NCI-H146 treated with DMSO at 0.1 percent for 48 hours (cell line): ENCODE measurements around the gene PSMD13.
"Not testable (repeated sequence)": the region's sequence is repeated elsewhere in the genome, so short reads cannot be mapped to it uniquely, and the experiment has no call there.

ENCODE experiments used
- DNase-seq: peaks from one replicate; lab custom pipeline; 2025; ENCODE audit not compliant: unreplicated experiment; lab: John Stamatoyannopoulos, UW

The PSMD13 gene

GRCh38 chr11:236774-237767, at the start of gene PSMD13:
Gene PSMD13, plus strand, starts transcription at chr11:236976. Its CDS starts 74 bp downstream, at chr11:237050.
- DNase-seq, result peak; percentile 60

GRCh38 chr11:189200-189783, 47.5 kb upstream of the PSMD13 start:
- not testable (repeated sequence) for DNase-seq

GRCh38 chr11:189843-190311, 46.9 kb upstream of the PSMD13 start:
- not testable (repeated sequence) for DNase-seq

DNA sequence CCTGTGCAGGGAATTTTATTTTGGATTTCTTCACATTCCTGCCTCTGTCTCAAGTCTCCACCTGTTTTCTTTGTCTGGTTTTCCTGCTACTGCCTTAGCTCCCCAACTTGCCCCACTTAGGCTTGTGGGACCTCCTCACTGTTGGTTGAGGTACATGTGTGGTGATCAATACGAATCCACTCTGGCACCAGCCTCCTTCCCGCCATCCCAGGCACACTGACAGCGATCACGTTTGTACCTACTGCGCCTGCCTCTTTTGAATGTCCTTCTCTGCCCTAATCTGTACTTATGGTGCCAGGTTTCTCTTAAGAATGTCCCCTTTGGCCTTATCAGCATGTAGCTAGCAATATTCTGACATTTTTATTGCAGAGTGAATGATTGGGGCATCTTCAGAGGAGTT, 46.2 kb upstream of the PSMD13 start:
- DNase-seq, result not testable (repeated sequence)

DNA sequence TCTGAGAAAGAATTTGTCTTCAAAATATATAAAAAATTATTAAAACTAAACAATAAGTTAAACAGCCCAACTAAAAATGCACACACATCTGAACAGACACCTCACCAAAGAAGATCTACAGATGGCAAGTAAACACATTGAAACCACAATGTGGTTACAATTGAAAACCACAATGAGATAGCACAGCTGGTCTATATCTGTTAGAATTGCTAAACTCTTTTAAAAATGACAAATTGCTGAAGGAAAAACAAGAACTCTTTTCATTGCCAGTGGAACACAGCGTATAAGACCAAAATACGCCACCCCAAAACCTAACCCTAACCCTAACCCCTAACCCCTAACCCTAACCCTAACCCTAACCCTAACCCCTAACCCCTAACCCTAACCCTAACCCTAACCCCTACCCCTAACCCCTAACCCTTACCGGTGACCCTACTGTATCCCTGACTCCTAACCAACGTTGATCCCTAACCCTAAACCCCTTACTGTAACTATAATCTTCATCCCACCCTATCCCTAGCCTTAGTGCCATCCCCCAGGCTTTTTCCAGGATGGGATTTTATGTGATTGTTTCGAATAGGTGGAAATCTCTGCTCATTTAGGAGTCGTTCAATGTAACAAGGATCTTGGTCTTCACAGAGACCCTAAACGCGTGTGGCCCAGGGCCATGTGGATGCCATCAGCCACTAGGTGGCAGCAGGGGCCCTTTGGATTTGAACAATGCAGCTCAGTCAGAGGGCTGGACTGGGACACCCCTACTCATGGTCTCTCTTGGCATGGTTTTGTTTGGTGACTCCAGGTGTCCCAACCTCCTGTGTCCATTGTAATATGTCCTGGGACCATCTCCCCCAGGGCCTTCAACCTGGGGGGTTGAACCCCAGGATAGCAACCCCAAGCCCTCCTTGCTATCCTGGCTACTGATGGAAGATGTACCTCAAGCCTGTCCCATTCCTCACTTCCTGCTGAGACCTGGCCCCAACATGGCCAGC, 45.0 kb upstream of the PSMD13 start:
- DNase-seq, result not testable (repeated sequence)

DNA sequence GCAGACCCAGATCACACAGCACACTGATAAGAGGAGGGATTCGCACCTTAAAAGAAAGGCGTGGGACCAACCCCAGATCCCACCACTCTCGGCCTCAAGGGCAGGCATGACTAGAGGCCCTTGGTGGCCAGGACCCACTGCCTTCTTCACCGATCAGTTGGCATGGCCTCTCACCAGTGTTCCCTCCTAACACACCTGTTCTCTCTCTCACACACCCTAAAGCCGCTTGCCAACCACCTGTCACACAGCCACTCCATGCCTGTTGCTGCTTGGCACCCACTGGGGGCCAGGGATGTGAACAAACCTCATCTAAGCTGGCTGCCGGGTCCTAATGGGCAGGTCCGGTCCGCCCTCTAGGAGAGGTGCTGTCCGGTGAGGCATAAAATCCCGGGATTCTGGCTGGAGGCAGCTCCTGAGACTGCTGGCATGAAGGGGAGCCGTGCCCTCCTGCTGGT, 44.1 kb upstream of the PSMD13 start, which contains the start of gene SCGB1C1:
Gene SCGB1C1 (plus strand): TSS at position 405 of the 455 bp plus-strand sequence. CDS start 22 bp downstream, at position 427.
- not testable (repeated sequence) for DNase-seq

DNA sequence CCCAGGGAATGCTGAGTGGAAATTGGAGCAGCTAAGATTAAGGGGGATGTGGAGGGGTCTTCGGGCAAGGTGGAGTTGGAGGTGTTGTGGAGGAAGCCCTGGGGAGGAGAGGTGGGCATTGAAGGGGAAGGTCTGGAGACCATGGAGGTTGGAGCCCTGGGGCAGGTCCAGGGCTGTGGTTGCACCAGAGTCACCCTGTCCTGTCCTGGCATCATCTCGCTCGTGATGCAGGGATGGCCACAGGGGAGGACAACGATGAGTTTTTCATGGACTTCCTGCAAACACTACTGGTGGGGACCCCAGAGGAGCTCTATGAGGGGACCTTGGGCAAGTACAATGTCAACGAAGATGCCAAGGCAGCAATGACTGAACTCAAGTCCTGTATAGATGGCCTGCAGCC, 43.3 kb upstream of the PSMD13 start:
- not testable (repeated sequence) for DNase-seq

DNA sequence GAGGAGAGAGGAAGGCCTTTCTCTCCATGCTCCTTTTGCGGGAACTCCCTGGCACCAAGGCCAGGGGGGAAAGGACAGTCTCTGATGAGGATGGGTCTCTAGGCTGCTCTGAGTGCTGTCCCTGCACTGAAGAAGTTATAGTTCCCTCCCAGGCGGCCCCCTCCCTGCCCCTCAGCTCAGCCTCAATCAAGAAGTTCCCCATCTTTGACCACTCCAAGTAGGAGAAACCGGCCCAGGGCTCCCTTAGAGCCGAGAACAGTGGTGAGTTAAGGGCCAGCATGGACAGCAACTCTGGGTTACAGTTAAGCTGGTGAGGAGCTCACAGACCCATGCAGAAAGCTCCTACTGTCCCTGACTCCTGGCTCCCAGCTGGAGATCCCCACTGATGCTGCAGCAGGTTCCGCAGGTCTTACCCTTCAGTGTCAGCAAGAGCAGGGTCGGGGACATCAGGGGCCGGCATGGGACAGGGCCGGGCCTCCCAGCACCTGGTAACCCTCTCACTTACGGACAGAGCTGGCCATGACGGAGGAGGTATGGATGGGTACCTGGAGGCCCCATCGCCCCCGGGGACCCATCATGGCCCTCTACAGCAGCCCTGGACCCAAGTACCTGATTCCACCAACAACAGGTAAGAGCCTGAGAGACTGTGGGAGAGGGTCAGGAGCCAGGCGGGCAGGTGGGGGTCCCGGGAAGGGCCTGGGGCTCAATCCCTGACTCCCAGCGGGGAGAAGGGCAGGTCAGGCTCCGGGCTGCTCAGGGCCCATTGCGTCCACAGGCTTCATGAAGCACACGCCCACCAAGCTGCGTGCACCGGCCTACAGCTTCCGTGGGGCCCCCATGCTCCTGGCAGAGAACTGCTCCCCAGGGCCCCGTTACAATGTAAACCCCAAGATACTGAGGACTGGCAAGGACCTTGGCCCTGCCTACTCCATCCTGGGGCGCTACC, 39.7 kb upstream of the PSMD13 start:
- DNase-seq, result no peak

DNA sequence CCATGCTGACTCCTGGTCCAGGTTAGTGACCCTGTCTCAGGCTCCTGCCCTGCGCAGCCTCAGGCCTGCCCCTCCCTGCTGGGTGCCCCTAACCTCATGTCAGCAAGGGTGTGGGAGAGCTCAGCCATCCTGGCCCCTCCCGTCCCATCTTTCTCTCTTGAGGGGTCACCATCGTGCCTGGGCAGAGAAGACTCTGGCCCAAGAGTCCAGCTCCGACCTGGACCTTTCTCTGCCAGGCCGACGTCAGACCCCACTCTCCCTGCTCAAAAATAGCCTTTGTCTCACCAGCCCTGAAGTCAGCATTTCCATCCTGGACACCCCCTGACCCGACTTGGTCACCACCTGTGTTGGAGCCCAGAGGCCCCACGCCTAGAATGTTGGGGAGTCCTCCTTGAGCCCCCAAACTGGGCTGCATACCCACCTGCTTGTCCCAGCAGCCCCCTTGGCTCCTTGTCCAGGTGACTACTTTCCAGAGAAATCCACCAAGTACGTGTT, 39.0 kb upstream of the PSMD13 start:
- no peak for DNase-seq

DNA sequence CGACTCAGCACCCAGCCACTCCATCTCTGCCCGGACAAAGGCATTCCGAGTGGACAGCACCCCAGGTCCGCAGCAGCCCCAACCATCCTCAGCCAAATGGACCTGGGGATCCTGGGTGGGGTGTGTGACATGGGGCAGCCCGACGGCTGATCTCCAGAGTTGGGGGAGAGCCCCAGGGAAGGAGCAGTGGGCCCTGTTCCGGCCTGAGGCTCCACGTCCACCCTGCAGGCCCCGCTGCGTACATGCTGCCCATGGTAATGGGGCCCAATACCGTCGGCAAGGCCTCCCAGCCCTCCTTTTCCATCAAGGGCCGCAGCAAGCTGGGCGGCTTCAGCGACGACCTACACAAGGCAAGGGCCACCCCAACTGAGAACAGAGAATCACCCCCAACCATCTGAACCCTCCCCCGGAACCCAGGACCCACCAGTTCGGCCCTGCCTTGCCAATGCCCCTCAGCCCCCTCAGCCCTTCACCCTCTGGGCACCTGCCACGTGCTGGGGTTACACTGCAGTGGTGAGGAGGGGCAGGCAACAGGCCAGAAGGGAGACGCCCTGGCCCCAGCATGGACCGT, 38.5 kb upstream of the PSMD13 start:
- DNase-seq, result no peak

DNA sequence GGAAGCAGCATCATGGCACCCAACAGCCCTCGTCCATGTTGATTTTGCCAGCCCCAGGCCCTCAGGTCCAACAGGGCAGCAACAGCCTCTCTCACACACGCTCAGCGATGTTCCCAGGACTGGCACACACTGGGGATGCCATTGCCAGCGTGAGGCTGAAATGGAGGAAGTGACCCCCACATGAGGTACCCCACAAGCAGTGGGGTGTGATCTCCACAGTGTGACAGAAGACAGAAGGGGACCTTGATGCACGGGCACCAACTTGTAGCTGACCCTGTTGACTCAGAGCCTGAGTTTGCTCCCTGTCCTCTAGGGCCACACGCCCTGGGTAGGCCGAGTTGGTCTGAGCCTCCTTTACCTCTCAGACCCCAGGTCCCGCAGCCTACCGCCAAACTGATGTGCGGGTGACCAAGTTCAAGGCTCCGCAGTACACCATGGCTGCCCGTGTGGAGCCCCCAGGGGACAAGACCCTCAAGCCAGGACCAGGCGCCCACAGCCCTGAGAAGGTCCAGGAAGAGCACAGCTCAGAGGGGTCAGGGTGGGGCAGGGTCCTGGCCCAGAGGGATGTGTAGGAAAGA, 37.7 kb upstream of the PSMD13 start:
- no peak for DNase-seq

GRCh38 chr11:199782-200181, 37.0 kb upstream of the PSMD13 start:
- DNase-seq, result no peak

DNA sequence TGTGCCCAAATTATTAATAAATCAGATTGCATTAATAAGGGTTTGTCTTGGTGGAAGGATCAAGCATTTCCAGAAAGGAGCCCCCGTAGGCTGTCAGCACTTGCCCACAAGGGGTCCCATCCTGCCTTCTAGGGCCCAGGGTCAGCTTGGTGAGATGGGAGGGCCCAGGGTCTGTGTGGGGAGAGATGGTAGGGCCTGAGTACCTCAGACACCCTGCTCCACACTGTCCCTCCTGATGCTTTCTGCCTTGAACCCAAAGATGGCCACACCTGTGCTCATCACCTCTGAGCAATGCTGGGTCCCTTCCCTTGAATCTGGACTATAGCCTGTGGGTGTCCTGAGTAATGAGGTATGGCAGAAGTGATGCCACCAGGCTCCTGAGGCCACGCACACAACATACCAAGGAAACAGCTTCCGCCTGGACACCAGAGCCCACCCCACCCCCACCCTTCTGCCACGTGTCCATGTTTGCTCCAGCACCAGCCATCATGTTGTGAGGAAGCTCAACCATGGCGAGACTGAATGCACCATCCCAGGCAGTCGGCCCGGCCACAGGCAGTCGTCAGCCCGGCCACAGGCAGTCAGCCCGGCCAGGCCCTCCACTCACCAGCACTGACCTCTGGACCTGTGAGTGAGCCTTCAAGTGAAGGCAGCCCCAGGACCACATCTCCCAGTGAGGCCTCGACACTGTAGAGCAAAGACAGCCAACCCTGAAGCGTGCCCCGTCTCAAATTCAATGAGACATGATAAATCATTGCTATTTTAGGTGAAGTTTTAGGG, 36.4 kb upstream of the PSMD13 start:
- DNase-seq, result no peak

DNA sequence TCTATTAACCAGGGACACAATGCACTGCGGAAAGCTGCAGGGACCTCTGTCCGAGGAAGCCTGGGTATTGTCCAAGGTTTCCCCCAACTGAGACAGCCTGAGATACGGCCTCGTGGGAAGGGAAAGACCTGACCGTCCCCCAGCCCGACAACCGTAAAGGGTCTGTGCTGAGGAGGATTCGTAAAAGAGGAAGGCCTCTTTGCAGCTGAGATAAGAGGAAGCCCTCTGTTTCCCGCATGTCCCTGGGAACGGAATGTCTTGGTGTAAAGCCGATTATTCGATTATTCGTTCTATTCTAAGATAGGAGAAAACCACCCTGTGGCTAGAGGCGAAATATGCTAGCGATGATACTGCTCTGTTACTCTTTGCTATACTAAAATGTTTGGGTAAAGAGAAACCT, 34.8 kb upstream of the PSMD13 start:
- DNase-seq, result no peak

DNA sequence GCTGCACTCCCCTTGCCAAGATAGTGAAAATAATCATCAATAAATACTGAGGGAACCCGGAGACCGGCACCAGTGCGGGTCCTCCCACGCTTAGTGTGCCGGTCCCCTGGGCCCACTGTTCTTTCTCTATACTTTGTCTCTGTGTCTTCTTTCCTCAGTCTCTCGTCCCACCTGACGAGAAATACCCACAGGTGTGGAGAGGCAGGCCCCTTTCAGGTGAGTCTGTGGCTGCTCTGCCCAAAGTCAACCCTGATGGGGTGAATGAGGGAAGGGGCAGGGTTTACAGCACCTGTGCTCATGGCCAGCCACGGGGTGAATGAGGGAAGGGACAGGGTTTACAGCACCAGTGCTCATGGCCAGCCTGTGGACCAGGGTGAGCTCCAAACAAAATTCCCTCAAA, 34.3 kb upstream of the PSMD13 start:
- DNase-seq, result no peak

GRCh38 chr11:203056-203944, 33.5 kb upstream of the PSMD13 start:
- DNase-seq, result no peak
